NCI-H1092 treated with DMSO at 0.1 percent for 48 hours (cell line): ENCODE results near the gene ALDH4A1.
A peak's percentile ranks its signal among the peaks of the same experiment; 100 is the strongest.
"Not testable (repeated sequence)": the region's sequence is repeated elsewhere in the genome, so short reads cannot be mapped to it uniquely, and the experiment has no call there.

ENCODE experiments used
- DNase-seq: peaks from one replicate; lab custom pipeline; 2025; lab: John Stamatoyannopoulos, UW

ALDH4A1 gene

GRCh38 chr1:18898567-18898966, 3.8 kb downstream of the ALDH4A1 start:
- DNase-seq = no peak

DNA sequence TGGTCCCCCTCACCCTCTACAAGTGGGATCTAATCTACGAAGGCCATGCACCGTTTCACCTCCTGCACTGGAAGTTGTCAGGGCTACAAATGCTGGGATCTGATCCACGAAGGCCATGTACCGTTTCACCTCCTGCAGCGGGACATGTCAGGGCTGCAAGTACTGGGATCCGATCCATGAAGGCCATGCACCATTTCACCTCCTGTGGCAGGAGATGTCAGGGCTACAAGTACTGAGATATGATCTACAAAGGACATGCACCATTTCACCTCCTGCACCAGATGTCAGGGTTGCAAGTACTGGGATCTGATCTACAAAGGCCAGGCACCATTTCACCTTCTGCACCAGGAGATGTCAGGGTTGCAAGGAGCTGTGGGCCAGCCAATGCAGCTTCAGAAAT, 7.0 kb downstream of the ALDH4A1 start:
- no peak for DNase-seq

- DNase-seq = no peak
Measured at GRCh38 chr1:18893120-18893519, 9.2 kb downstream of the ALDH4A1 start.

GRCh38 chr1:18891858-18892257, 10.5 kb downstream of the ALDH4A1 start:
- DNase-seq = not testable (repeated sequence)

GRCh38 chr1:18891426-18891780, 11.0 kb downstream of the ALDH4A1 start:
- no peak for DNase-seq

- no peak for DNase-seq
Measured at GRCh38 chr1:18890706-18891425, 11.5 kb downstream of the ALDH4A1 start.

GRCh38 chr1:18886003-18886335, 16.4 kb downstream of the ALDH4A1 start:
- DNase-seq = no peak

DNA sequence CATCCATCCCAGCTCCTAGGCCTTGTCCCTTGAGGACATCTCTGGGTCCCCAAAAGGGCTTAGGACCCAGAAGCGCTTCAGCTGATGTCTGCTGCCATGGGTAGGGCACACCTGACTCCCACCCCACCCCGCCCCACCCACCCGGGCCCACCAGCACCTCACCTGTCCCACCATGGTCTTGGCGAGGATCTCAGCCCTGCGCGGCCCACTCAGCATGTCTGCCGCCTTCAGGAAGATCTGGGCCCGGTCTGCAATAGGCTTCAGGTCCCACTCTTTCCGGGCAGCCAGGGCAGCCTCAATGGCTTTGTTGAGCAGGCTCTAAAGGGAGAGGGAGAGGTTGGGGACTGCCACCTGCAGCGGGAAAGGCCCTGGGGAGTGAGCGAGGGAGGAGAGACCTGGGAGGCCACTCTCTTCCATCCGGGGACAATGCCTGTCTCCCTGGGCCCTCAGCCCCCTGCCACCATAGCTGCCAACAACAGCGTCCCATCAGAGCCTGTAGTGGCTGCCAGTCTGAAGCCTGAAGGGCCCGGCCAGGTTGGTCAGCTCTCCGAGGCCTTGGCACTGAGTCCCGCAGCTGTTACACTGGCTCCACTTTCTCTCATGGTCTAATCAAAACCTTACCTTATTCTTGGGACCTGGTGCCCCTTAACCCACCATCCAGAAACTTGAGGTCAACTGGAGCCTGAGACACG, 16.9 kb downstream of the ALDH4A1 start:
- DNase-seq = no peak

DNA sequence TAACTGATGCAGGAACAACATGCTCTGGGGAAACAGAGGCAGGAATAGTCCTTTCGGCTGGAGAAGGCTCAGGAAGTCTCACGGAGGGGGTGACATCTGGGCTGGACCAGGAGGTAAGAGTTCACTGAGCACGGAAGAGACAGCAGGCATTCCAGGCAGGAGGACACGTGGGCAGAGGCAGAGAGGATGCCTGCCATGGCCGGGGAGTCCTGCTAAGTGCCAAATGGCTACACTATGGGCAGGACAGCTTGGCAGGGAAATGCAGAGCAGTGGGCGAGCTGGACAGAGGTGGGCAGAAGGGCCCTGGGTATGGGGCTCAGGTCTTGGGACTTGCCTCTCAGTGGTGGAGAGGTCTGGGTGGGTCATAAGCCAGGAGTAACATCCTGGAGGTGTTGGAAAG, 17.6 kb downstream of the ALDH4A1 start:
- no peak for DNase-seq

DNA sequence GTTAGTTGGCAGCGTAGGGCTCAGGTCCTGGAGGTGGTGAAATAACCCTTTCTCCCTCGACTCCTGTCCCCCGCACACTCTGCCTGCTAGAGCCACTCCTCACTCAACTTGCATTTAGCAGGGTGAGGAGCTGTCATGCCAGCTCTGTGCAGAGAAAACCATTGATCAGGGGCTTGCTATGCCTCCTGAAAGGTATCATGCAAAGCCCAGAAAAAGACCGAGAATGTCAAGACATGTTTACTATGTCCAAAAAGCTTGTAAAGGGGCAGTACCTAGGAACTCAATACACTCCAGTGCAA, 18.0 kb downstream of the ALDH4A1 start:
- no peak for DNase-seq

DNA sequence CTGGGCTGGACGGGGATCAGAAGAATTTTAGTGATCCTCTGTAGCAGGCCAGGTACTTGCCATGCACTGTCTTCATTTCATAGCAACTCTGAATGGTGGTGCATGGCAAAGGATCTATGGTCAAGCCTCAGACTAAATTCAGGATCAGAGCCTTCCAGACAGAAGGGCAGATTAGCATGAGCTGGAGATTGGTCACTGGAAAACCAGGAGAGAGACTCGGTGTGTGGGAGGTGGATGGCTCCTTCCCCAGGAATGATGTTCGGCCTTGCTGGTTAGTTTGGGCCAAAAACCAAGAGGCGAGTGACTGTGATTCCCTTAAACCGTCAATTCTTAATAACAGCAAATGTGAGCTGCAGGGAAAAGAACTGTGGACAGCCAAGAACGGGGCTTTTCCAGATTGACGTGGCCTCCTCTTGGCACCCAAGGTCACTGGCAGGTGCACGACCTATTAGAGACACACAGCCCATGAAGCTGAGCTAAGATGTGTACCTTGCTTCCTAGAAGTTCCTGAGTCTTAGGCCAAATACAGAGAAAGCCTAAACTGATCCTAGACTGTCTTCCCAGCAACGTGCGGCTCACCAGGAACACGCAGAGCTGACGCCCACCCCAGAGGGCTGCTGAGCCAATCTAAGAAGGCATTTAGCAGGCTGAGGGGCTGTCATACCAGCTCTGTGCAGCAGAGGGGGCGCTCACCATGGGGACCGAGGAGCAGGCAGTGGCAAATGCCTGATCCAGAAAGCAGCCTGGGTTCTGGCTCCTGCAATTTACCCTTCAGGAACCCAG, 18.5 kb downstream of the ALDH4A1 start:
- DNase-seq = peak; percentile 63

DNA sequence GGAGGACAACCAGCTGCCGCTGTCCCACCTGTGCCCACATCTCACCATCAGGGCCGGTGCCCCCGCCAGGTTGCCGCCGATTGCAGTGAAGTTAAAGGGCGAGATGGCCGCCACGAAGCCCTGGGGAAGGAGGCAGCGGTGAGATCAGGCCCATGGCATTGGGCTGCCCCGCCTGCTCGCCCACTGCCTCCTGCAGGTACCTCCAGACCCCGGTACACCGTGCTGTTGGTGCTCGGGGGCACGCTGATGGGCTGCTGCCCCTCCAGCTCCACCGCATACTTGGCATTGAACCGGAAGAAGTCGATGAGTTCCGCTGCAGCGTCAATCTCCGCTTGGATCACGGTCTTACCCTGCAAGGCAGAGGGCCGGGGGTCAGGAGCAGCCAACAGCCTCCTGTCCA, 19.3 kb downstream of the ALDH4A1 start:
- DNase-seq = no peak

GRCh38 chr1:18882486-18882885, 19.9 kb downstream of the ALDH4A1 start:
- DNase-seq = no peak

DNA sequence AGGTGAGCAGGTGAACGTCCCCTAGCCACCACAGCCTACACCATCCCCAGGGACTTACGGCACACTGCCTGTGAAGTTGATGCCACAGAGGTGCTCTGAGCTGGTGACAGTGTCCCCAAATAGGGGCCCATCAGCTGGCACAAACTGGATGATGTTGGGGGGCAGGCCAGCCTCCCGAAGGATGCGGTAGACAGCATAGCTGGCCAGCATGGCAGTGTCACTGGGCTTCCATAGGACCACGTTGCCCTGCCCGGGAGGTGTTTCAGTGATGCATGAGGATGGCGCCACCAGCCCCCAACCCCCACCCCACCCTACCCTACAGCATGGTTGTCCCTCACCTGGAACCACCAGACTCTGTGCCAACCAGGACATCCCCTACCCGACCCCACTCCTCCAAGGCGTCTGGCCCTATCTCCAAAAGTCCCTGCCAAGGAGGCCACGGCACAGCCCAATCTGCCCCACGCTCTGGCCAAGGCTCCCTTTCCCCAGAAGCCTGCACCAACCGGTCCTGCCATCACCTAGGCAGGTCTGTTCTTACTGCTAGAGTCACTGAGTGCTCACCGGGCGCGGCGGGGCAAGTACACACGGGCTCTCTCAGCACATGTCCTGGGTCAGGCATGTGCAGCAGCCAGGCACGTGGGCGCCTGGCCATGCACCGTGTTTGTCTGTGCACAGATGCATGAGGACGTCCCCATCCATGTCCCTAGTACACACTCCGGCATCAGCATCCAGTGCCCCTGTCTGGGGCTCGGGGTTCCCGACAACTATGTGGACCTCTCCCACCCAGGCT, 20.5 kb downstream of the ALDH4A1 start:
- no peak for DNase-seq

GRCh38 chr1:18881164-18881563, 21.2 kb downstream of the ALDH4A1 start:
- DNase-seq = no peak

GRCh38 chr1:18880585-18880984, 21.8 kb downstream of the ALDH4A1 start:
- DNase-seq = no peak

DNA sequence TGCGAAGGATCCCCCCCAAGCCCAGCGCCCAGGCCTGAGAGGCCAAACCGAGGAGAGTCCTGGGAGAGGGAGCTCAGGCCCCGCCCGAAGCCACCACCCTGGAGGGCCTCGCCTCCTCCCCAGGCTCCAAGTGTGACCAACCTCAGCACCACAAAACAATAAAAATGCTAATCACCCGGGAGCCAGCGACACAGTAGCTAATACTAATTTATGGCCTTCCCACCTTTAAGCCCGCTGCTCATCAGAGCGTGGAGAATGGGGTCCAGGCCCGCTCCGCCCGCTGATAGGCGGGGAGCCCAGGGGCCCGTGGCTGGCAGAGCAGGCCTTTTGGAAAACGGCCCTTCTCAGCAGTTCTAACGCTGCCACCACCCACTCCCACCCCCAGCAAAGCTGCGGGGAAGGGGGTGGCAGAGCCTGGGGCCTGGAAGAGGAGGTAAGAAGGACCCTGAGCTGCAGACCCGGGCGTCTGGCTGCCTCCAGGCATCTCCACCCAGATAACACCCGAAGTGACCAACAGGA, 22.5 kb downstream of the ALDH4A1 start:
- peak; percentile 53 for DNase-seq

- no peak for DNase-seq
Measured at GRCh38 chr1:18879215-18879790, 23.1 kb downstream of the ALDH4A1 start.

- no peak for DNase-seq
Measured at GRCh38 chr1:18878538-18879214, 23.7 kb downstream of the ALDH4A1 start.

DNA sequence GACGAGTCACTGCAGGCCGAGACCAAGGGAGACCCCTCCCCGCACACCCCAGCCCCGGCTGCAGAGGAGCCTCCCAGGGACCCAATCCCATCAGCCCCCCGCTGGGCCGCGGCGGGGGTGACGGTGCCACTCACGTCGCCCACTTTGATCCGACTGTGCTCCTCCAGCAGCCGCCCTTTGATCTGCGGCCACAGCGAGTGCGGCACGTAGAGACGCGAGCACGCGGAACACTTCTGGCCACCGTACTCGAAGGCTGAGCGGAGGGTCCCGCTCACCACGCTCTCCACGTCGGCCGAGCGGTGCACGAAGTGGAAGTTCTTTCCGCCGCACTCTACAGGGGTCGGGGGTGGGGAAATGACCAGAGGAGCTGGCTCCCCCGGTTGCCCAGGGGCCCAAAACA, 25.1 kb downstream of the ALDH4A1 start:
- DNase-seq = no peak

- DNase-seq = no peak
Measured at GRCh38 chr1:18876210-18876609, 26.1 kb downstream of the ALDH4A1 start.

- no peak for DNase-seq
Measured at GRCh38 chr1:18875796-18876128, 26.6 kb downstream of the ALDH4A1 start.
